ENCODE results near the gene TMEM221.

DNA sequence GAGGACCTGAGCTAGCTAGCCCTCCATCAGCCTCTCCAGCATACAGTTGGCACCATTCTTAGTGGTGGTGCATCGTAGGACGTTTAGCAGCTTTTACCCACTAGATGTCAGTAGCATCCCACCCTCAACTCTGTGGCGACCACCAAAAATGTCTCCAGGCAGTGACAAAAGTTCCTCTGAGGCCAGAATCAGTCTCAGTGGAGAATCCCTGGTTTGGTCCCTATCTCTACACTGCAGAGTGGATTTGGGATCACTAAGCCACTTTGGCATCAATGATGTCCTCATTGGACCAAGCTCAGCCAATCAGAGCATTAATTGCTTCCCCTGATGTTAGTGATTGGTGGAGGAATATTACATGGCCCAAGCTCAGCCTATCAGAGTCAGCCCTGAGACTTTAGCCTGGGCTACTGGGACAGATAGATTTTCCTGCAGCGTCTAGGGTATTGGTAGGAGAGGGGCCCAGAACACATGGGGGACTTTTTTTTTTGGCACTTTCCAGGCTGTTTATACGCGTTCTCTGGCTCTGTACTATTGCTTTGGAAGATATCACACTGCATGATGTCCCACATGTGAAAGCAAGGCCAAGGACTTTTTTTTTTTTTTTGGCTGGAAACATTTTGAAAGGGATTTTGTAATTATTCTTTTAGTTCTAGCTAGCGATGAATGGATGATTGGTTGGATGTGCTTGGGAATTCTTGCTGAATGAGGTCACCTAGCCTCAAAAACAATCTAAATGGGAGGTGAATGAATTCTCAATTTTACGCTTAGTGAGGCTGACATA, 7.0 kb downstream of the TMEM221 start:
- TF ChIP-seq POLR2A (IDR thresholded peaks at IDR 0.05) (no peak), POLR2AphosphoS5 (IDR thresholded peaks at IDR 0.05) (no peak)
- TF ChIP-seq, protein P1, sequence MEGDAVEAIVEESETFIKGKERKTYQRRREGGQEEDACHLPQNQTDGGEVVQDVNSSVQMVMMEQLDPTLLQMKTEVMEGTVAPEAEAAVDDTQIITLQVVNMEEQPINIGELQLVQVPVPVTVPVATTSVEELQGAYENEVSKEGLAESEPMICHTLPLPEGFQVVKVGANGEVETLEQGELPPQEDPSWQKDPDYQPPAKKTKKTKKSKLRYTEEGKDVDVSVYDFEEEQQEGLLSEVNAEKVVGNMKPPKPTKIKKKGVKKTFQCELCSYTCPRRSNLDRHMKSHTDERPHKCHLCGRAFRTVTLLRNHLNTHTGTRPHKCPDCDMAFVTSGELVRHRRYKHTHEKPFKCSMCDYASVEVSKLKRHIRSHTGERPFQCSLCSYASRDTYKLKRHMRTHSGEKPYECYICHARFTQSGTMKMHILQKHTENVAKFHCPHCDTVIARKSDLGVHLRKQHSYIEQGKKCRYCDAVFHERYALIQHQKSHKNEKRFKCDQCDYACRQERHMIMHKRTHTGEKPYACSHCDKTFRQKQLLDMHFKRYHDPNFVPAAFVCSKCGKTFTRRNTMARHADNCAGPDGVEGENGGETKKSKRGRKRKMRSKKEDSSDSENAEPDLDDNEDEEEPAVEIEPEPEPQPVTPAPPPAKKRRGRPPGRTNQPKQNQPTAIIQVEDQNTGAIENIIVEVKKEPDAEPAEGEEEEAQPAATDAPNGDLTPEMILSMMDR (IDR thresholded peaks at IDR 0.05): peak in 4 of 5 experiments; percentile 17 to 22 (median 20)
